IPS-18a (cell line): Measurements from ENCODE around the gene FUT2.
"Not testable (repeated sequence)": the region's sequence is repeated elsewhere in the genome, so short reads cannot be mapped to it uniquely, and the experiment has no call there.

ENCODE experiments used
- H3K27ac ChIP-seq: one replicate; pipeline ENCODE4 v1.5.1; 2013; ENCODE audit warnings: low read length
- H3K27me3 ChIP-seq: one replicate; pipeline ENCODE4 v1.6.1; 2013; ENCODE audit warnings: mild to moderate bottlenecking, low read length; ENCODE audit not compliant: control insufficient read depth, insufficient read depth
- H3K36me3 ChIP-seq: one replicate; pipeline ENCODE4 v1.6.1; 2013; ENCODE audit warnings: low read depth, low read length; ENCODE audit not compliant: control insufficient read depth
- H3K4me1 ChIP-seq: one replicate; pipeline ENCODE4 v1.6.1; 2013; ENCODE audit warnings: low read depth, low read length; ENCODE audit not compliant: control insufficient read depth
- H3K4me3 ChIP-seq: one replicate; pipeline ENCODE4 v1.5.1; 2013; ENCODE audit warnings: low read length
- H3K9ac ChIP-seq: one replicate; pipeline ENCODE4 v1.6.1; 2013; ENCODE audit warnings: mild to moderate bottlenecking, low read length, moderate library complexity
- H3K9me3 ChIP-seq: one replicate; pipeline ENCODE4 v1.6.1; 2013; ENCODE audit warnings: low read depth, low read length; ENCODE audit not compliant: control insufficient read depth

Gene FUT2

DNA sequence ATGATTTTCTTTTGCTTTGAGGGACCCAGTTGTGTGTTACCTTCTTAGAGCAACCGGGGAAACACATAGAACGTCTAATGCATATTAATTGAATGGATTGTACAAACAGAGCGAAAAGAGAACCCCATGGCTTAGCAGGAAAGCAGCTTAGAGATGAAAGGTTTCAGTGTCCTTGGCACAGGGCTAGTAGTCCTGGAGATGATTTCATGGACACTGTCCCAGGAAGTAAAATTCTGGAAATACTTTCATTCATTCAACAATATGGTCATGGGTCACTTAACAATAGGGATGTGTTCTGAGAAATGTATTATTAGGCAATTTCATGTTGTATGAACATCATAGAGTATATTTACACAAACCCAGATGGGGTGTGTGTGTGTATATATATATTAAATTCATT, 9.7 kb upstream of the FUT2 start:
- Histone ChIP-seq H3K9ac (no peak overlapping the region), H3K4me1 (no peaks in the 10 kb centered on the region), H3K9me3 (no peaks in the 10 kb centered on the region), H3K27ac (no peak overlapping the region), H3K4me3 (no peak overlapping the region), H3K27me3 (no peaks in the 10 kb centered on the region), H3K36me3 (no peaks in the 10 kb centered on the region)

- H3K27ac ChIP-seq, H3K36me3 ChIP-seq, H3K9me3 ChIP-seq, H3K4me3 ChIP-seq, H3K4me1 ChIP-seq, H3K27me3 ChIP-seq, H3K9ac ChIP-seq: not testable (repeated sequence)
Observed at GRCh38 chr19:48686637-48687036, 9.1 kb upstream of the FUT2 start.

- Histone ChIP-seq H3K36me3 (no peaks in the 10 kb centered on the region), H3K9ac (no peak overlapping the region), H3K27me3 (no peaks in the 10 kb centered on the region), H3K9me3 (no peaks in the 10 kb centered on the region), H3K27ac (no peak overlapping the region), H3K4me3 (no peak overlapping the region), H3K4me1 (no peaks in the 10 kb centered on the region)
Observed at GRCh38 chr19:48687776-48688175, 8.0 kb upstream of the FUT2 start.

- Histone ChIP-seq H3K27me3 (no peaks in the 10 kb centered on the region), H3K4me1 (no peaks in the 10 kb centered on the region), H3K4me3 (no peak overlapping the region), H3K9ac (no peak overlapping the region), H3K9me3 (no peaks in the 10 kb centered on the region), H3K36me3 (no peaks in the 10 kb centered on the region), H3K27ac (no peak overlapping the region)
Observed at GRCh38 chr19:48689449-48689848, 6.3 kb upstream of the FUT2 start.

GRCh38 chr19:48693629-48694028, 2.1 kb upstream of the FUT2 start:
- not testable (repeated sequence) for H3K4me1 ChIP-seq, H3K27me3 ChIP-seq, H3K9ac ChIP-seq, H3K36me3 ChIP-seq, H3K4me3 ChIP-seq, H3K9me3 ChIP-seq, H3K27ac ChIP-seq

DNA sequence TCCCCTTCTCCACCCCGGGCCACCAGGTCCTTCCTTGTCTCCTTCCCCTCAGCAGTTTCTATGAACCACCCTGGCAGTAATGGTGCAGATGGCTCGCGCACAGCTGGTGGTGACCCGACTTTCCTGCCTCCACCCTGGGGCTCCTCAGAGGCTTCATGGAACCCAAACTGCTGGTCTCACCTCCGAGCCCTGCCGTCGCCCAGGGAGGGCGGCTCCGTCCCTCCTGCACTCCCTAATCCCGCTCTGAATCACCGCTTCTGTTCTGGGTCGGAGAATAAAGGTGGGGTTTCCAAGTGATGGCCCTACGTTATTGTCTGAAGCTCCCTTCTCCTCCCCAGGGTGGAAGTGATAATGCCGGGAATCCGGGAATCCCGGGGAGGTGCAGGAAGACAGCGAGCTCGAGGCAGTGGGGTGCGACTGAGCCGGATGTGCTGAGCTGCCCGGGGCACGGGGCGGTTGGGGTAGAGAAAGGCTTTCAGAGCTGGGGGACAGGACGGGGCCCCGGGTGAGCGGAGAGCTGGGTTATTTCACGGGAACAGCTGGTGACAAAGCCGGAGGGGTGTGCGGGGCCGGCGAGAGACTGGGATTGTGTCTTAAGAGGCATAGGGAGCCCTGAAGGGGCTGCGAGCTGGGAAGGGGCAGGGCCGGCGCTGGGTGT, 711 bp downstream of the FUT2 start:
- no peaks in the 10 kb centered on the region for H3K9me3 ChIP-seq
- H3K27ac ChIP-seq = no peak overlapping the region
- H3K9ac ChIP-seq = peak overlapping the region; percentile 41
- H3K4me1 ChIP-seq = no peaks in the 10 kb centered on the region
- no peaks in the 10 kb centered on the region for H3K36me3 ChIP-seq
- H3K27me3 ChIP-seq = peaks cover 7% of the 10 kb centered on the region
- H3K4me3 ChIP-seq = peak overlapping the region; percentile 84

- H3K36me3 ChIP-seq = no peaks in the 10 kb centered on the region
- no peak overlapping the region for H3K9ac ChIP-seq
- no peaks in the 10 kb centered on the region for H3K4me1 ChIP-seq
- no peak overlapping the region for H3K4me3 ChIP-seq
- H3K27ac ChIP-seq = no peak overlapping the region
- no peaks in the 10 kb centered on the region for H3K9me3 ChIP-seq
- peaks cover 7% of the 10 kb centered on the region for H3K27me3 ChIP-seq
Observed at GRCh38 chr19:48698046-48698445, 2.3 kb downstream of the FUT2 start.

DNA sequence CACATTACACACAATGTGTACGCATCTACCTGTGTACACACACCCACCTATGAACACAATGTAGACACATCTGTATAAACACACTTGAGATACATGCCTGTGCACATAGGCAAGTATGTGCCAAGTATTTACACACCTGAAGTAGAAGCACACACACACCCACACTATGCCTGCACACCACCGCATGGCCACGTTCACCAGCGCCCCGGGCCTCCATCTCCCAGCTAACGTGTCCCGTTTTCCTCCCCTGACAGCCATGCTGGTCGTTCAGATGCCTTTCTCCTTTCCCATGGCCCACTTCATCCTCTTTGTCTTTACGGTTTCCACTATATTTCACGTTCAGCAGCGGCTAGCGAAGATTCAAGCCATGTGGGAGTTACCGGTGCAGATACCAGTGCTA, 6.9 kb downstream of the FUT2 start:
- Histone ChIP-seq H3K36me3 (no peaks in the 10 kb centered on the region), H3K9me3 (no peaks in the 10 kb centered on the region), H3K4me1 (no peaks in the 10 kb centered on the region), H3K4me3 (no peak overlapping the region), H3K27me3 (no peaks in the 10 kb centered on the region), H3K9ac (no peak overlapping the region), H3K27ac (no peak overlapping the region)

GRCh38 chr19:48703316-48703715, 7.5 kb downstream of the FUT2 start:
- Histone ChIP-seq H3K27ac (no peak overlapping the region), H3K36me3 (no peaks in the 10 kb centered on the region), H3K4me3 (no peak overlapping the region), H3K9me3 (no peaks in the 10 kb centered on the region), H3K4me1 (no peaks in the 10 kb centered on the region), H3K27me3 (no peaks in the 10 kb centered on the region), H3K9ac (no peak overlapping the region)

- no peaks in the 10 kb centered on the region for H3K27me3 ChIP-seq
- H3K9me3 ChIP-seq = no peaks in the 10 kb centered on the region
- no peaks in the 10 kb centered on the region for H3K4me1 ChIP-seq
- H3K4me3 ChIP-seq = no peak overlapping the region
- no peaks in the 10 kb centered on the region for H3K36me3 ChIP-seq
- H3K27ac ChIP-seq = no peak overlapping the region
- H3K9ac ChIP-seq = no peak overlapping the region
Observed at GRCh38 chr19:48705431-48705830, 9.7 kb downstream of the FUT2 start.

DNA sequence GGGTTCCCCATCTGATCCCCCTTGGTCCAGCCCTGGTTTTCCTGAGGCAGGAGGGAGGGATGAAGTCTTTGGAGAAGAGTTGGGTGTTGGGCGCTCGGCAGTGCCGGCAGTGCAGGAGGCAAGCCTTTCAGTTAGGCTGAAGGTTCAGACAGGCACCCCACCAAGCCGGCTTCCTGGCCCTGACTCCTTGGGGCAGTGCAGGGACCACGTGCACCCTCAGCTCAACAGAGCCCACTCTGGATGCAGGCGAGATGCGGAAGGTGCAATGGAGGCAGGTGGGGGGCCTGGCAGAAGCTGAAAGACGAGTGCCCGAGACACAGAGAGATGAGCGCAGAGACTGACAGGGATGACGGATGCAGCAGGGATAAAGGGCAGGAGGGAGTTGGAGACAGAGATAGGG, 12.7 kb downstream of the FUT2 start:
- H3K27me3 ChIP-seq = no peaks in the 10 kb centered on the region
- H3K4me1 ChIP-seq = peaks cover 5% of the 10 kb centered on the region
- H3K9ac ChIP-seq = no peak overlapping the region
- no peak overlapping the region for H3K4me3 ChIP-seq
- no peak overlapping the region for H3K27ac ChIP-seq
- H3K36me3 ChIP-seq = no peaks in the 10 kb centered on the region
- H3K9me3 ChIP-seq = no peaks in the 10 kb centered on the region

- peaks cover 10% of the 10 kb centered on the region for H3K4me1 ChIP-seq
- no peaks in the 10 kb centered on the region for H3K27me3 ChIP-seq
- no peak overlapping the region for H3K27ac ChIP-seq
- H3K9me3 ChIP-seq = no peaks in the 10 kb centered on the region
- no peaks in the 10 kb centered on the region for H3K36me3 ChIP-seq
- no peak overlapping the region for H3K4me3 ChIP-seq
- H3K9ac ChIP-seq = no peak overlapping the region
Observed at GRCh38 chr19:48711106-48711662, 15.4 kb downstream of the FUT2 start.
